Adrenal gland (tissue), 12 donors: ENCODE data around the gene SDC3. TPM values are rescaled to one million over a fixed set of nuclear protein-coding genes. Genes with fewer than 3 reads are reported as not detected.

ENCODE experiments used
- DNase-seq, 7 donors: peaks; one replicate each; pipeline ENCODE4 v3.0.0-alpha.2; 2019 to 2020
- H3K27ac ChIP-seq, 5 donors: fragments of 200-600 bp; sonication (generic) in 4 of 5; 1 replicate in 3 of 5; 2 replicates in 2 of 5; pipeline versions ENCODE4 v1.5.1 to v1.8.0; 2016 to 2020; ENCODE audit warnings: mild to moderate bottlenecking in 1 of 5
- H3K27me3 ChIP-seq: fragments of 200-600 bp; 2 replicates; pipeline ENCODE4 v1.8.0; 2021
- H3K36me3 ChIP-seq, 2 donors: fragments of 200-600 bp; replicated peaks in 1 of 2; 1 replicate in 1 of 2; 2 replicates in 1 of 2; pipeline versions ENCODE4 v1.5.1 to v1.8.0; 2018 to 2022
- H3K4me1 ChIP-seq, 2 donors: fragments of 200-600 bp; replicated peaks in 1 of 2; 1 replicate in 1 of 2; 2 replicates in 1 of 2; pipeline versions ENCODE4 v1.5.1 to v1.8.0; 2018 to 2021
- H3K4me3 ChIP-seq, 4 donors: fragments of 200-600 bp; sonication (generic) in 3 of 4; one replicate each; pipeline ENCODE4 v1.5.1; 2016 to 2018
- H3K9me3 ChIP-seq, 3 donors: fragments of 200-600 bp; sonication (generic) in 1 of 3; replicated peaks in 1 of 3; 1 replicate in 2 of 3; 2 replicates in 1 of 3; pipeline versions ENCODE4 v1.5.1 to v1.8.0; 2016 to 2021
- POLR2A ChIP-seq, 2 donors: fragments of 450-650 bp; IDR thresholded peaks; one replicate each; pipeline ENCODE4 v1.6.1; 2017; ENCODE audit warnings: antibody characterized with exemption in 2 of 2, mild to moderate bottlenecking in 2 of 2, moderate library complexity in 1 of 2
- WGBS, 4 donors: extraction: QIAGEN DNeasy Blood & Tissue Kit in 2 of 4; methylation state at CpG; one replicate each; pipeline versions ENCODE4 v1.1.5 to v1.1.7; 2013 to 2017; 5-methylcytosine and 5-hydroxymethylcytosine counted together
- intact Hi-C, 2 donors: fragments of 100-400 bp; cut with DNase I; formaldehyde crosslinking; loops; one replicate each; pipeline versions ENCODE4 v1.14.1 to v1.15.0; 2022 to 2023
- polyA plus RNA-seq, 3 donors: library from polyadenylated mRNA; stranded (reverse); fragments of 200-250 nt in 2 of 3; fragments of 350-450 nt in 1 of 3; fragmentation: Illumina TruSeq in 1 of 3; extraction: RNeasy Lipid Tissue Mini Kit (QIAGEN cat#74804) in 1 of 3; gene quantifications; one replicate each; pipeline ENCODE4 v1.2.3, GENCODE V29; 2013 to 2014
- total RNA-seq, 9 donors: library from RNA; depleted of rRNA in 4 of 9; stranded (reverse); fragments of >200 nt in 4 of 9; fragments of 120-200 nt in 1 of 9; fragmentation: NEBNext Ultra II Directional in 1 of 9; extraction: Animal tissue kit (Norgen Biotek cat#: 25700) in 1 of 9; gene quantifications; one replicate each; pipeline versions ENCODE4 v1.1.0 to v1.2.4, GENCODE V29; 2013 to 2023
- TF ChIP-seq, protein P1 (sequence below), 6 experiments: fragments of 450-650 bp in 4 of 6; fragments of 200-600 bp in 2 of 6; sonication (generic) in 1 of 6; IDR thresholded peaks; 1 replicate in 5 of 6; 2 replicates in 1 of 6; pipeline versions ENCODE4 v1.5.1 to v1.8.0; 2016 to 2021; ENCODE audit warnings: antibody characterized with exemption in 6 of 6, mild to moderate bottlenecking in 2 of 6, moderate library complexity in 1 of 6
- donor health status: healthy with polysubstance abuse.
- donor health status: Bipolar disorder and iron deficiency.
- donor health status: DM: yes; HTN: yes; CAD: no.
- donor health status: DM: no; HTN: no; CAD: no.
- donor health status: DM: no; HTN: no; CAD: no.
- donor health status: DM: yes; HTN: yes; CAD: no.

SDC3 gene
- total and polyA plus RNA-seq, 12 donors = 40.1 to 536 (median 188) TPM

DNA sequence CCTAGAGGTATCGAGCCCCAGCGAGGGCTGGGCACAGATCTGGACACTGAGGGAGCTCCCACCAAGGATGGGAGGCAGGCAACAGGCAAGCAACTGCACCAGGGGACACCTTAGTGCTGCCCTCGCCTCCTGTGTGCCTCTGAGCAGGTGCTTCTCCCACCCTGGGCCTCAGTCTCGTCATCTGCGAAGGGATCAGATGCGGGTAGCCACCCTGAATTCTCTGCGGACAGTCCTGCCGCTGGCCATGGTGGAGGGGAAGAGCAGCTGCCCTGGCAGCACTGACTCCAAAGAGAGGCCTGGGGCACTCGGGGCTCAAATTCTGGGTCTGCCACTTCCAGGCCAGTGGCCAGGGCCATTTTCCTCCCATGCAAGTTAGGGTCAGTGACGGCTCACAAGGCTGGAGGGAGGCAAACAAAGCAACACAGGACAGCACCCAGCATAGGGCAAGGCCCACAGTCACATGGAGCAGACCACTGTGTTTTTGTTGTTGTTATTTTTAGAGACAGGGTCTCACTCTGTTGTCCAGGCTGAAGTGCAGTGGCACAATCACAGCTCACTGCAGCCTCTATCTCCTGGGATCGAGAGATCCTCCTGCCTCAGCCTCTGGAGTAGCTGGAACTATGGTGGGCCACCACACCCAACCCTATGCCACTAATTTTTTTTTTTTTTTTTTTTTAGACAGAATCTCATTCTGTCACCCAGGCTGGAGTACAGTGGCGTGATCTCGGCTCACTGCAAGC, 7.1 kb upstream of the SDC3 start:
- no peak overlapping the region for H3K4me3 ChIP-seq
- no peak overlapping the region for H3K27ac ChIP-seq
- TF ChIP-seq, protein P1, sequence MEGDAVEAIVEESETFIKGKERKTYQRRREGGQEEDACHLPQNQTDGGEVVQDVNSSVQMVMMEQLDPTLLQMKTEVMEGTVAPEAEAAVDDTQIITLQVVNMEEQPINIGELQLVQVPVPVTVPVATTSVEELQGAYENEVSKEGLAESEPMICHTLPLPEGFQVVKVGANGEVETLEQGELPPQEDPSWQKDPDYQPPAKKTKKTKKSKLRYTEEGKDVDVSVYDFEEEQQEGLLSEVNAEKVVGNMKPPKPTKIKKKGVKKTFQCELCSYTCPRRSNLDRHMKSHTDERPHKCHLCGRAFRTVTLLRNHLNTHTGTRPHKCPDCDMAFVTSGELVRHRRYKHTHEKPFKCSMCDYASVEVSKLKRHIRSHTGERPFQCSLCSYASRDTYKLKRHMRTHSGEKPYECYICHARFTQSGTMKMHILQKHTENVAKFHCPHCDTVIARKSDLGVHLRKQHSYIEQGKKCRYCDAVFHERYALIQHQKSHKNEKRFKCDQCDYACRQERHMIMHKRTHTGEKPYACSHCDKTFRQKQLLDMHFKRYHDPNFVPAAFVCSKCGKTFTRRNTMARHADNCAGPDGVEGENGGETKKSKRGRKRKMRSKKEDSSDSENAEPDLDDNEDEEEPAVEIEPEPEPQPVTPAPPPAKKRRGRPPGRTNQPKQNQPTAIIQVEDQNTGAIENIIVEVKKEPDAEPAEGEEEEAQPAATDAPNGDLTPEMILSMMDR (IDR thresholded peaks at IDR 0.05) = no peak
- TF ChIP-seq POLR2A (IDR thresholded peaks at IDR 0.05) = no peak
- H3K9me3 ChIP-seq = no peaks in the 10 kb centered on the region
- no peaks in the 10 kb centered on the region for H3K36me3 ChIP-seq
- peak in 4 of 7 donors; percentile 13 to 20 (median 14) for DNase-seq
- 93 to 97% (median 95%) methylated on average over 7 to 13 of the region's 13 CpGs for WGBS, 4 donors
- no peaks in the 10 kb centered on the region for H3K27me3 ChIP-seq
- intact Hi-C loops = no loop called here
- H3K4me1 ChIP-seq = peaks cover 0 to 9% of the 10 kb centered on the region in 2 donors

DNA sequence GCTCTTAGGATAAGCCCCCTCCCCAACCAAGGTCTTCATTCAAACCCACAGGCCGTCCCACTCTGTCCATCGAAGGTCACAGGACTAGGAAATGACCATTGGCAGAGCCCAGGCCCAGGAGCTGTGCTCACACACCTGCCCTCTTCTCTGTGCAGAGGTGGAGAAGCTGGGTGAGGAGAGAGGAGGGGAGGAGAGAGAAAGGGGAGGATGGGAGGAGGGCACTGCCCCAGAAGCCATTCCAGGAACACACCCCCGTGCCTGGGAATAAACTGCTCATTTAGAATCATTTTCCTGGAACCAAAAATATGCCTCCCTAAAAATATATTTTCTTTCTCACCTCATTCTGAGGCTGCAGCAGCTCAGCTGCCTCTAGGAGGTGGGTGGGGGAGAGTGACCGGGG, 6.4 kb upstream of the SDC3 start:
- no peaks in the 10 kb centered on the region for H3K36me3 ChIP-seq
- intact Hi-C loops = loop anchor here (5.0 kb wide), 4 partner anchors 113 to 193 kb away; partner anchors contain the start of gene MATN1 (in 1 of the 2)
- no peaks in the 10 kb centered on the region for H3K27me3 ChIP-seq
- no peak overlapping the region for H3K4me3 ChIP-seq
- no peaks in the 10 kb centered on the region for H3K9me3 ChIP-seq
- H3K4me1 ChIP-seq = peaks cover 0 to 9% of the 10 kb centered on the region in 2 donors
- TF ChIP-seq POLR2A (IDR thresholded peaks at IDR 0.05) = no peak
- TF ChIP-seq, protein P1 (IDR thresholded peaks at IDR 0.05) = no peak
- 73 to 85% (median 78%) methylated on average over 3 to 4 of the region's 4 CpGs for WGBS, 4 donors
- H3K27ac ChIP-seq = no peak overlapping the region
- DNase-seq = peak in 4 of 7 donors; percentile 12 to 16 (median 15)

DNA sequence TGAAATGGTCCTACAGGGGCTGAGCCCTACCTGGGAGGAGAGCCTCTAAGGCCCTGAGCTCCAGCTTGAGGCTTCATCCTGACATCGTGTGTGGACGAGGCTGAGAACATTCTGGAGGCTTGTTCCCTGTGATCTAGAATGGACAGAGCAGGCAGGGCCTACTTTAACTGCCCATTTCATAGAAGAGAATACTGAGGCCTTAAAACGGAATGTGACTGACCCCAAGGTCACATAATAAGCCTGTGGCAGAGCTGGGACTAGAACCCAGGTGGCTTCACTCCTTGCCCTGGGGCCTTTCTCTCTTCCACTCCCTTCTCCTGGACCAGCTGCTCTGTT, 6.0 kb upstream of the SDC3 start:
- no peaks in the 10 kb centered on the region for H3K36me3 ChIP-seq
- no peak overlapping the region for H3K27ac ChIP-seq
- no peaks in the 10 kb centered on the region for H3K27me3 ChIP-seq
- no peaks in the 10 kb centered on the region for H3K9me3 ChIP-seq
- WGBS, 4 donors = 84 to 91% (median 85%) methylated on average over 3 of the region's 3 CpGs
- intact Hi-C loops = loop anchor here (5.0 kb wide), 4 partner anchors 112 to 192 kb away; partner anchors contain the start of gene MATN1 (in 1 of the 2)
- TF ChIP-seq, protein P1 (IDR thresholded peaks at IDR 0.05) = no peak
- no peak for TF ChIP-seq POLR2A (IDR thresholded peaks at IDR 0.05)
- H3K4me1 ChIP-seq = peaks cover under 1 to 11% of the 10 kb centered on the region in 2 donors
- H3K4me3 ChIP-seq = no peak overlapping the region
- peak in 2 of 7 donors; percentile 4 to 14 for DNase-seq

DNA sequence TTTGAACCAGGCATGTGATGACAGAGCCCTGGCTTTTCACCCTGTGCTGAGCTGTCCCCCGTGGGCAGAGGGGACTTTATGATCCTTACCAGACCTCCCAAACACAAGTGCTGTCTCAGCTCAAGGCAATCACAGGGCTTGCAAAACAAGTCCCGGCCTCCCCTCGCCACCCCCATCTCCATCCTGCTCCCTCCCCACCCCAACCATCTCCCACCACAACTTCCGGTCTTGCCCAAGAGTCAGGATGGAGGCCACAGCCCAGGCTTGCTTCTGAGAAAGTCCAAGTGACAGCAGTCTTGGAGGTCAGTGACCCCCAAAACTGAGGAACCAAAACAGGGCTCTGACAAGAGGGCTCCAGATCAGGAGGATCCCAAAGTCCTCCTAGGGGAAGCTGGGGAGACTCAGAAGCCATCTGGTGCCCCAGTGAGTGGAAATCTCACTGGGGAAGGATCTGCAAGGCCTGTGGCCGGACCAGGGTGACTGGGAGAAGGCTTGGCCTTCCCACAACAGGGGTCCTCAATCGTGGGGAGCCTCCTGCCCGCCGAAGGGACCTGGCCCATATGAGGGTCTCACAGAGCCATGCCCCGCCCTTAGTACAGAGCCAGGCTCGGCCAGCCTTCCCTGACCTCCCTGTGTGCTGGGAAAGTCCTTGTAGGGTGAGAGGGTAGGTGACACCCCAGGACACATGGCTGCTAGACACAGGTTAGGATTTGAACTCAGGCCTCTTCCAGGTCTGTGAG, 4.5 kb upstream of the SDC3 start:
- intact Hi-C loops = loop anchor here (5.0 kb wide), 4 partner anchors 111 to 191 kb away; partner anchors contain the start of gene MATN1 (in 1 of the 2)
- Histone ChIP-seq H3K27ac (peak overlapping the region in 2 of 5 donors; percentile 58 to 70), H3K4me1 (peaks cover 8 to 13% of the 10 kb centered on the region in 2 donors), H3K9me3 (no peaks in the 10 kb centered on the region), H3K27me3 (no peaks in the 10 kb centered on the region), H3K36me3 (no peaks in the 10 kb centered on the region), H3K4me3 (no peak overlapping the region)
- 76 to 84% (median 80%) methylated on average over 8 to 10 of the region's 10 CpGs; no CpG with 5 or more reads in 1 of the 4 donors for WGBS, 4 donors
- TF ChIP-seq, protein P1 (IDR thresholded peaks at IDR 0.05) = no peak
- no peak for TF ChIP-seq POLR2A (IDR thresholded peaks at IDR 0.05)
- peak; percentile 58 to 82 (median 68) for DNase-seq
